ENCODE results near the gene NCBP1.

NCBP1 gene

DNA sequence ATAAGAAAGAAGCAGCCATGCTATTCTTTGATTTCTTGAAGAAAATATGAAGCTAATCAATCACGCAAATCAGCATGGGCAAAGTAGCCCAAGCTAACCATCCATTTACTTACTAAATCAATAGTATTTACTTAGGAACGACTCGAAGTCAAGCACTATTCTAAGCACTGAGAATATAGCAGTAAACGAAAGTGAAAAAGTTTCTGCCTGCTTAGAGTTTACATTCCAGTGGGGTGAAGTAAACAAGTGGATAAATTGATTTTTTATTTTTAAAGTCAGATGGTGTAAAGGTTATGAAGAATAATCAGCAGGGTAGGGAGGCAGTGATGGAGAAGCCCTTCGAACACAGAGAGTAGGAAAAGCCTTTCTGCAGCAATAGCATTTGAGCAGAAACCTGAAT is 6.0 kb upstream of the NCBP1 start:
- no peak for DNase-seq

DNA sequence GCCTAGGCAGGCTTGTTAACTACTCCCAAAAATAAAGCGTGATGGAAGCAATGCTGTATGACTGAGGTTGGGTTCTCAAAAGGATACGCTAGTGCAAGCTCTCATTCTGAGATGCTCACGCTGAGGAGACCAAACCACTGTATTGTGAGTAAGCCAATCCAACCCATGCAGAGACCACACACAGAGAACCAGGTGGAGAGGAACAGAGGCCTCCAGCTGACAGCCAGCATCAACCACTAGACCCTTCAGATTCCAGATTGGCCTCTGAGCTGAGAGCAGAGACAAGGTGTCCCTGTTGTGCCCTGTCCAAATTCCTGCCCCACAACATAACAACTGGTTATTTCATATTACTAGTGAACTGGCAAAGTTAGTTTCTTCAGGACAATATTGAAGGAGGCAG is 5.0 kb upstream of the NCBP1 start:
- DNase-seq, result peak in 1 of 3 experiments; percentile 18

DNA sequence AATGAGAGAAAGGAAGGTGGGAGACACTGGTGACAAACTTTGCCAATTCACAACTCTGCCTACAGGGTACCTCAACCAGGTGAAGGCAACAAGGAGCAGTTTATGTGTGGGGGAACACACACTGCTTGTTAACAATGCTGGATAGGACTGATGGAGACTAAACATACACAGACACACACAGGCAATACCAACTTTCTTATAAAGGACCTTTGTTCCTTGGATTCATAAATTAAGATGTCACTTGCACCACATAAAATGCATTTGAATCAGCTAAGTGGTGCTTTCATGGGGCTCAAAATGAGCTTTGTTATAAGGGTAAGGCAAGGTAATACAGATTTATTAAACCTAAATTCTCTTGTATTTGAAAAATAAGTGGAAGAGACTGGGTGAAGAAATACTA is 4.5 kb upstream of the NCBP1 start:
- DNase-seq, result no peak

GRCh38 chr9:97630591-97630990 is 3.0 kb upstream of the NCBP1 start:
- no peak for DNase-seq

DNA sequence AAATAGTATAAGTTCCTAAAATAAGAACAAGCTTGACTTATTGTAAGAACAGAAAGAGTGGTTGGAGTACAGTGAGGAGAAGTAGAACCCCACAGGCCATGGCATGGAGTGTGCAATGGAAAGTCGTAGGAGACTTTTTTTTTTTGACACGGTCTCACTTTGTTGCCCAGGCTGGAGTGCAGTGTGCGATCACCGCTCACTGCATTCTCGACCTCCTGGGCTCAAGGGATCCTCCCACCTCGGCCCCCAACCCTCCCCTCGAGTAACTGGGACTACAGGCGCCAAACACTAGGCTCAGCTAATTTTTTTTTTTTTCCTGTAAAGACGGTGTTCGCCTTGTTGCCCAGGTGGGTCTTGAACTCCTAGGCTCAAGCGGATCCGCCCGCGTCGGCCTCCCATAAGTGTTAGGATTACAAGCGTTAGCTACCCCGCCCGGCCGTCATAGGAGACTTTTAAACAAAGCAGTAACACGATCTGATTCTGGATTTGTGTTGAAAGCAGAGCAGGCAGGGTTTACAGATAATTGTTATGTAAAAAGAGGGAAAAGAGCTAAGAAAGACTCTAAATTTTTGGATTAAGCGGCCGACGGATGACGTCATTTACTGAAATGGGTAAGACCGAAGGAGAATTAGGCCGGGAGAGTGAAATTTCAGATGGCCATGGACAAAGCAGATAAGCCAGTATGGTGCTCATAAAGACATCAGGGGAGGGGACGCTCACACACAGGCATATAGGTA is 1.2 kb upstream of the NCBP1 start:
- DNase-seq, result peak; percentile 67 to 97 (median 95)

- peak in 1 of 3 experiments; percentile 52 for DNase-seq
These were observed 354 bp downstream of the NCBP1 start for GRCh38 chr9:97633859-97634490.

- DNase-seq, result no peak
These were observed 1.4 kb downstream of the NCBP1 start for GRCh38 chr9:97635026-97635425.

GRCh38 chr9:97636903-97637302 is 3.3 kb downstream of the NCBP1 start:
- no peak for DNase-seq

GRCh38 chr9:97638666-97639065 is 5.0 kb downstream of the NCBP1 start:
- peak in 1 of 3 experiments; percentile 20 for DNase-seq

DNA sequence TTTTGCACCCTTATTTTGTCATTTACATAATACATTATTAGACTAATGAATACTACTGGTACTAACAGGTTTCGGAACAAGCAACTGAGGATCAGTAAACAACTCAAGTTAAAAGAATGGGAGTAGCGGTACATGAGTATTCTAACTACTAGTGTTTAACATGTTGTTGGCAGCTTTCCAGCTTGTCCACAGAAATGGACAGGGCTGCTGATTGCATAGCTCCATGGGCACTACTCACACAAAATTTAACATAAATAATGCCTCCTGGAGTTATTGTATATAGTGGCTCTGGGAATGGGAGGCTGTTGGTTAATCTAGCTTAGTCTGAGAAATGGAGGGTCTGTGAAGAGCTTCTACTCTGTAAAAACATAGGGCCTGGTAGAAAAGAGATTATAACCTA is 6.7 kb downstream of the NCBP1 start:
- DNase-seq, result peak in 2 of 3 experiments; percentile 50 to 89

DNA sequence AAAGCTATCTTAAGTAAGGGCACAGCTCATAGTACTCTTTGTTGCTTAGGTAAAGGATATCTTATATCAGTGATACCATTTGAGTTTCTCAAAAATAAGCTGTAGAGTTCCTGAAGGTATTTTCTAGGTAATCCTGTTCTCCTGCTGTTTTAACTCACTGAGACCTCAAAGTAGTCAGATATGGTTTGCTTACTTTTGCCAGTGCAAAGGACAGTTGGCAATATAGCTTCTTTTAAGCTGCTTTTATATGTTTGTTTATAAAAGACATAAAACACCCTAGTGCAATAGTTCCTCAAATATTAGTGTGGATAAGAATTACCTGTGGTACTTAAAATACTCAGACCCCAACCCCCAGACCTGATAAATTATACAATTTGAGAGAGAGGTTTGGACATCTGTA is 12.1 kb downstream of the NCBP1 start:
- no peak for DNase-seq

- no peak for DNase-seq
These were observed 14.4 kb downstream of the NCBP1 start for GRCh38 chr9:97647996-97648395.

GRCh38 chr9:97651646-97652045 is 18.0 kb downstream of the NCBP1 start:
- no peak for DNase-seq

- DNase-seq, result no peak
These were observed 25.1 kb downstream of the NCBP1 start for GRCh38 chr9:97658707-97659106.

DNA sequence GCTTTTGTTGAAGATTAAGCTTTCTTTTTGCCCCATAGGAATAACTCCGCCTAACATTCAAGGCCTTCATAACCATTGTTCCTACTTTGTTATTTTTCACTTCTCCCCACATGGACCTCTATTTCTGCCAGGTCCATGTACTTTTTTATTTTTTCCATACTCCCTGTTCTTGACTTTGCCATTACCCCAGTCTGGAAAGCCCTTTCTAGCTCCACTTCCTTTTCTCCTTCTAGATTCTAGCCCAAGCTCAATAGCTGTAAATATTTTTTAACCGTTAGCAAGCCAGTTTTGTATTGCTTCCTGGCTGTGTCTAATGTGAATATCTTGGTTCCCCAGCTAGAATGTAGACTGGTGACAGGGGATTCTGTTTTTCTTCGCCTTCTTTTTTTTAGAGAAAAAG is 26.1 kb downstream of the NCBP1 start:
- no peak for DNase-seq

DNA sequence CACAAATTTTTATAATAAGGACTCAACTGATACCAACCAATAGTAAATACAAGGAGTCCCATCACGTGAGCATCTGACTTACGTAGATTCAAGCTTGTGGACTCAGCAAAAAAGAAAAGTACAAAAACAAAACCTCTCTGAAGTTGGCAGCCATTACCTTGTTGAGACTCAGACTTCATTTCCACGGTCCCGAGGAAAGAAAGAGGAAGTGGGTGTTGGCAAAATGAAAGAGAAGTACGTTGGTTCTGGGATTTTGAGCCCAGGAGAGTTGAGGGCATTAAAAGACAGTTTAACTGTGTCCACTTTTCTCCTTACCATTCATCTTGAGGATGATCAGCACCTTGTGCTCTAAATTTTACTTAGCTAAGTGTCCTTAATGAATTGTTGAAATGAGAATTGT is 26.7 kb downstream of the NCBP1 start:
- no peak for DNase-seq

DNA sequence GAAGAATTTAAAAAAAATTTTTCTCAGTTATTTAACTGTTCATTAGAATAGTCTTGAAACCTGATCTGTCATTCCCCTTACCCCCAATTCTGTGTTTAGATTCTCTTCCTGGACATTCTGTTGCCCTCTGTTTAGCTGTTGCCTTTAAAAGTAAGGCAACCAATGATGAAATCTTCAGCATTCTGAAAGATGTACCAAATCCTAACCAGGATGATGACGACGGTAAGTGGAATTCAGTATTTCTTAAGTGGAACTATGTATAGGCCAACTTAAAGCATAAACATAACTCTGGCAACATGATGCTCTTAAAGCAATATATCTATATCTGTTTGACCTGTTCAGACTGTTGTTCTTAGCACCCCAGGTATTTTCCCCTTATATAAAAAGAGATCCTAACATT is 27.2 kb downstream of the NCBP1 start:
- no peak for DNase-seq

- DNase-seq, result no peak
These were observed 32.1 kb downstream of the NCBP1 start for GRCh38 chr9:97665742-97666141.

- DNase-seq, result no peak
These were observed 33.5 kb downstream of the NCBP1 start for GRCh38 chr9:97666907-97667686.

GRCh38 chr9:97668485-97668884 is 34.9 kb downstream of the NCBP1 start:
- no peak for DNase-seq

GRCh38 chr9:97670586-97670985 is 37.0 kb downstream of the NCBP1 start:
- DNase-seq, result no peak

DNA sequence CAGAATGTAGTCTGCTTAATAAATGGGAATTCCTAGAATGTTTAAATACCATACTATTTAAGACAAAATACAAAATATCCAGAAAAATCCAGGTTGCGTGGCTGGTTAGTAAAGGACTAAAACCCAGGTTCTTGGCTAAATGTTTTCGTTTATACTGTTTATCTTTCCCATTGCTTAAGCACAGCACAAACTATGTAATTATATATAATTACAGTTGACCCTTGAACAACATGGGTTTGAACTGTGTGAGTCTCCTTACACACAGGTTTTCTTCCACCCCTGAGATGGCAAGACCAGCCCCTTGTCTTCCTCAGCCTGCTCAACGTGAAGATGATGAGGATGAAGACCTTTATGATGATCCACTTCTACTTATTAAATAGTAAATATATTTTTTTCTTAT is 38.8 kb downstream of the NCBP1 start:
- peak in 2 of 3 experiments; percentile 14 to 51 for DNase-seq

DNA sequence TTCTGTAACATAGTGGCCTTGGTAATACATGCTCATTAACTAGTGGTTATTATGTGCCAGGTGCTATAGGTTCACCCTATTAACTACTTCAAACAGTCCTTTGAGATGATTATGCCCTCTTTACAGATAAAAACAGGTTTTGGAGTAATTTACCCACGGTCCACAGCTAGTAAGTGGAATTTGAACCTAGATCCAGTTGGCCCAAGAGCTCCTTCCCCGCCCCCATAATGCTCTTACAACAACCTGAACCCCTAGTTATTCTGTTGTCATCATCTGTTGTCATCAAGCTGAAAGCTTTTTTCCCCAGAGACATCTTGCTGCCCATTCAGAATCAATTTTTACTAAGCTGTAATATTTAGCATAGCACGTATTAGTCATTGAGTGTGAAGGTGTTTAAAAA is 40.3 kb downstream of the NCBP1 start:
- peak in 2 of 3 experiments; percentile 41 to 75 for DNase-seq

DNA sequence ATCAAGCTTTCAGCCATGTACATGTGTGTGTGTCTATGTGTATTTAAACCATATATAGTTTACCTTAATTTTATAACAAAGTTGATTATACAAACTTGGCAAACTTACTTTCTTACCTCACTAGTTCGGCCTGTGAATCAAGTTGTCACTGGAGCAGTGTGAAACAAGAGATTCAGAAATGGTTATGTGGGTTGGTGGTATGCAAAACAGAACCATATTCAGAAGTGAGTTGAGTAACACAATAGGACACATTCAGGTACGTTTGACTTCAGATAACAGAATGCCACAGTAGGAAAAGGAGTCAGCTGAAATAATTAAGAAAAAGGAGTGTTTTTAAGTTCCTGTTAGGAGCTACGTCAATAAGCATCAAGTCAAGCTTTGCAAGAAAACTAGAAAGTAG is 42.0 kb downstream of the NCBP1 start:
- DNase-seq, result no peak

Measured in NCI-H1417 (cell line).